Inferior parietal cortex (tissue), 1 donor: Measurements from ENCODE around the gene GMNN.
"Not testable (repeated sequence)": the region's sequence is repeated elsewhere in the genome, so short reads cannot be mapped to it uniquely, and the experiment has no call there.

Experiments
- DNase-seq: peaks from one replicate; pipeline ENCODE4 v3.0.0-alpha.2; 2016; ENCODE audit errors: extremely low spot score

The GMNN gene

DNA sequence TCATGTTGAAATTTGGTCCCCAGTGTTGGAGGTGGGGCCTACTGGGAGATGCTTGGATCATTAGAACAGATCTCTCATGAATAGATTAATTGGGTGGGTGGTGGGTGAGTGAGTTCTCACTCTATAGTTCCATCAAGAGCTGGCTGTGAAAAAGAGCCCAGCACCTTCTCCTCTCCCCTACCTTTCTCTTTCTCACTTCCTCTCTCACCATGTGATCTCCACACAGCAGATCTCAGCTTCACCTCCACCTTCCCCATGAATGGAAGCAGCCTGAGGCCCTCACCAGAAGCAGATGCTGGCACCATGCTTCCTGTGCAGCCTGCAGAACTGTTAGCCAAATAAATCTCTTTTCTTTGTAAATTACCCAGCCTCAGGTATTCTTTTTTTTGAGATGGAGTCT lies 12.9 kb upstream of the GMNN start:
- no peak for DNase-seq

DNA sequence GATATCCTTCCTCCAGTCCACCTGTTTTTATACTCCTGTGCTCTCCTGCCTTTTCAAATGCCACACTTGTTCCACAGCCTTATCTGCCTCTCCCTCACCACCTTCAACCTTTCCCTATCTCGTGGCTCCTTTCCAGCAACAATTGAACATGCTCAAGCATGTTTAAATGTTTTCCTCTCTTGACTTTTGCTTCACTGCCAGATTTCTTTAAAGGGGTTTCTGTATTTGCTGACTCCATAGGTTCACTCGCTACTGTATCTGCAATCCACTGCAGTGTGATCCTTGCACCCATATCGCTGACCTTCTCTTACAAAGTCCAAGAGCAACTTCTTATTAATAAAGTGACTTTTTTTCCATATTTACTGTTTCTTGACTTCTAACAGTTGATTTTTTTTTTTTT lies 11.2 kb upstream of the GMNN start:
- DNase-seq, result no peak

DNA sequence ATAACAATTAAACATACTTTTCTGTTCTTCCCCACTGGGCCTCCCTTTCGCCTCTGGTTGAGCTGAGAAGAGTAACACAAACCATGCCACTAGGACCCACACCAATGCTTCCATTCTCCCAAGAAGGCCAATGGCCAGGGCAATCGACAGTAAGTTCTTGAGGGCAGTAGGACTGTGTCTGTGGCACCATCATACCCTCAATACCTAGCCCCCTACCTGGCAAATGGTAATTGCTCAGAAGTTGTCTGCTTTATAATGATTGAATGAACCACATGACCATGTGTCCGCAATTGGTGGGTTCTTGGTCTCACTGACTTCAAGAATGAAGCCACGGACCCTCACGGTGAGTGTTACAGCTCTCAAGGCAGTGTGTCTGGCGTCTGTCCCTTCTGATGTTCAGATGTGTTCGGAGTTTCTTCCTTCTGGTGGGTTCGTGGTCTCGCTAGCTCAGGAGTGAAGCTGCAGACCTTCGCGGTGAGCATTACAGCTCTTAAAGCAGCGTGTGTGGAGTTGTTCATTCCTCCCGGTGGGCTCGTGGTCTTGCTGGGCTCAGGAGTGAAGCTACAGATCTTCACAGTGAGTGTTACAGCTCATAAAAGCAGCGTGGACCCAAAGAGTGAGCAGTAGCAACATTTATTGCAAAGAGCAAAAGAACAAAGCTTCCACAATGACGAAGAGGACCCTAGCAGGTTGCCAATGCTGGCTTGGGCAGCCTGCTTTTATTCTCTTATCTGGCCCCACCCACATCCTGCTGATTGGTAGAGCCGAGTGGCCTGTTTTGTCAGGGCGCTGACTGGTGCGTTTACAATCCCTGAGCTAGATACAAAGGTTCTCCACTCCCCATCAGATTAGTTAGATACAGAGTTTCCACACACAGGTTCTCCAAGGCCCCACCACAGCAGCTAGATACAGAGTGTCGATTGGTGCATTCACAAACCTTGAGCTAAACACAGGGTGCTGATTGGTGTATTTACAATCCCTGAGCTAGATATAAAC lies 9.6 kb upstream of the GMNN start:
- DNase-seq, result not testable (repeated sequence)

DNA sequence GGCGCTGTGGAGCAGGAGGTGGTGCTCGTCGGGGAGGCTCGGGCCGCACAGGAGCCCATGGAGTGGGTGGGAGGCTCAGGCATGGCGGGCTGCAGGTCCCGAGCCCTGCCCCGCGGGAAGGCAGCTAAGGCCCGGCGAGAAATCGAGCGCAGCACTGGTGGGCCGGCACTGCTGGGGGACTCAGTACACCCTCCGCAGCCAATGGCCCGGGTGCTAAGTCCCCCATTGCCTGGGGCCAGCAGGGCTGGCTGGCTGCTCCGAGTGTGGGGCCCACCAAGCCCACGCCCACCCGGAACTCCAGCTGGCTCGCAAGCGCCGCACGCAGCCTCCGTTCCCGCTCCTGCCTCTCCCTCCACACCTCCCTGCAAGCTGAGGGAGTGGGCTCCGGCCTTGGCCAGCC lies 8.8 kb upstream of the GMNN start:
- not testable (repeated sequence) for DNase-seq

DNA sequence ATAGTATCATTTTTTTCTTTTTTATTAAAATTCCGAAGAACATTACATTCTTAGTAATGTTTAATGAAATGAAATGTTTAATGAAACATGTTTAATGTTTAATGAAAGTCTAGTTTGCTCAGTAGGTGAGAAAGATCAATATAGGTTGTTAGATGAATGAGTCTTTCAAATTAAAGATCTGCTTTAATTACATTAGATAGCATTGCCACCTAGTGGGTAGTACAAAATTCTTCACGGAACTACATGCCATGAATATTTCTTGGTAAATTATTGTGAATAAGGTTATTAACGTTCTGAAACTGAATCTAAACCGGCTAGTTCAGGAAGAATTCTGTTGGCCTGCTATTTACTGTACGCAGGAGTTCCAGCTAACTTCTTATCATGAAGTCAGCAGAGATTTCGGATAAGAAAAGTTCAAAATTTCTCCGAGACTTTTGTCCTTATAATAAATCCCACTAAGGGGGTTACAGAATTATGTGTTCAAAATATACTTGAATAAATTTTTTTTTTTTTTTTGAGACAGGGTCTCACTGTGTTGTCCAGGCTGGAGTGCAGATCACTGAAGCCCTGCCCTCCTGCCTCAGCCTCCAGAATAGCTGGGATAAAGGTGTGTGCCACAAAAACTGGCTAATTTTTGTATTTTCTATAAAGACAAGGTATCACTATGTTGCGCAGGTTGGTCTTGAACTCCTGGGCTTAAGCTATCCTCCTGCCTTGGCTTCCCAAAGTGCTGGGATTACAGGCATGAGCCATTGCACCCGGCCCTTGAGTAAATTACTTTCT lies 7.9 kb upstream of the GMNN start:
- peak; percentile 61 for DNase-seq

DNA sequence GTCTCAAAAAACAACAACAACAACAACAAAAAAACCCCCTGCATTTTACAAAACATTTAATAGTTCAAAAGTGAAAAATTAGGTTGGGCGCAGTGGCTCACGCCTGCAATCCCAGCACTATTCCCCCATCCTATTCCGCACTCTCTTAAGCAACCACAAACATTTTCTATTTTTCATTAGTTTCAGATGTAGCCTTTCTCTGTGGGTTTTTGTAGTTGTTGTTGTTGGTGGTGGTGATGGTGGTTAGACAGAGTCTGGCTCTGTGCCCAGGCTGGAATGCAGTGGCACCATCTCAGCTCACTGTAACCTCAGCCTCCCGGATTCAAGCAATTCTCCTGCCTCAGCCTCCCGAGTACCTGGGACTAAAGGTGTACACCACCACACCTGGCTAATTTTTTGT lies 6.4 kb upstream of the GMNN start:
- DNase-seq, result no peak

DNA sequence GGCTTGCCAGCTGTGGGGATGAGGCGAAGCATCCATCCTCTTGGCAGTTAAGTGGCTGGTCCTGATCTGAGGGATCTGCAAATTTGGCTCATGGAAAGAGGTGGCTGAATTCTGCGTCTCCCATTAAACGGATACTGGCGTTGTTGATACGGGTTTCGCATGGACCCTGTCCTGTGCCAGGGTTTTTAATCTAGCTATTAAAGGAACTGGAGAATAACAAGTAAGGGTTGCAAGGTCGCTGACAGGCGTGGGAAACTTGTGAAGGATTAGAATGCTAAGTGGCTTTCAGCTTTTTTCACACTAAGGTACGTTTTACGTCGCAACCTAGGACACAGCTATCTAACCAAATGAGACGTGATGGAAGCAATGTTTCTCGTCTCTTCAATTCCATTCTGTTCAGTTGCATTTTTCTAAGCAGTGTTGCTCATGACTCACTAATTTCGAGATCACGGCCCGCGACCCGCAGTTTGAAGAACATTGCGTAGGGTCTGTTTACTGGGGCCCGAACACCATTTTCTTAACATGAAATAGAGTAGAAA lies 852 bp downstream of the GMNN start:
- no peak for DNase-seq

DNA sequence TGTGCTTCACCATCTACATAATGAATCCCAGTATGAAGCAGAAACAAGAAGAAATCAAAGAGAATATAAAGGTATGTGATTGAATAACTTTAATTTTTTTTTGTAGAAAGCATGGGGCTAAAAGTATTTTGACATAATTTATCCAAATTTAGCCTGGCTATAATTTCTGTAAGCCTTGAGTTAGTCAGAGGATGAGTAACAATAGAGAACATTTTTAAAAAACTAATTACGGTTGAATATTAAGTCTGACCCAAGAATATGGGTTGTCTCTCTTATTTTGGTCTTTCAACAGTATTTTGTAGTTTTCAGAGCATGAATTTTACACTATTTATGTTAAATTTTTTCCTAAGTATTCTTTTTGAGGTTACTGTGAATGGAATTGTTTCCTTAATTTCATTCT lies 2.5 kb downstream of the GMNN start:
- no peak for DNase-seq

DNA sequence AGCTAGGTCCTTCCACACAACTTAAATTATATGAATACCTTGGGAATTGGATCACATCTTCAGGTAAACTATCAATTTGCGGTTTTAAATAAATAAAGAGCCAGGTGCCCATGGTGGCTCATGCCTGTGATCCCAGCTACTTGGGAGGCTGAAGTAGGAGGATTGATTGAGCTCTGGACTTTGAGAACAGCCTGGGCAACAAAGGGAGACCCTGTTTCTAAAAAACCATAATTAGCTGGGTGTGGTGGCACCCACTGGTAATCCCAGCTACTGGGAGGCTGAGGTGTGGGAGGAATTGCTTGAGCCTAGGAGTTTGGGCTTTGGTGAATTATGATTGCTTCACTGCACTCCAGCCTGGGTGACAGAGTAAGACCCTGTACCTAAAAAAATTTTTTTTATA lies 3.4 kb downstream of the GMNN start:
- DNase-seq, result no peak

DNA sequence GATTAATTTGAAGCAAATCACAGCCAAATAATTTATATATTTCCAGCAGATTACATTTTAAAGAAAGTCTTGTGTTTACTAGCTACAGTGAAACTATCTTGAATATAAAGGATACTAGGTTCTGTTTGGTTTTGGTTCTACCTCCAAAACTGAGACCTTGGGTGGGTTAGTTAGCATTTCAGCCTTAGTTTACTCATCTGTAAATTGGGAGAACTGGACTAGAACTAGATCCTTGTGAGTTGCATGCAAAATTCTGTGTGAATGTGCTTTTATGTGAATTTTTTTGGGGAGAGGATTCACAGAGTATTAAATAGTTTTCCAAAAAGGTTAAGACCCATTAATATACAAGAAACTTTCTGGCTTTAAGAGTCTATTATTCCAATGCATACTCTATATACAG lies 4.1 kb downstream of the GMNN start:
- no peak for DNase-seq

DNA sequence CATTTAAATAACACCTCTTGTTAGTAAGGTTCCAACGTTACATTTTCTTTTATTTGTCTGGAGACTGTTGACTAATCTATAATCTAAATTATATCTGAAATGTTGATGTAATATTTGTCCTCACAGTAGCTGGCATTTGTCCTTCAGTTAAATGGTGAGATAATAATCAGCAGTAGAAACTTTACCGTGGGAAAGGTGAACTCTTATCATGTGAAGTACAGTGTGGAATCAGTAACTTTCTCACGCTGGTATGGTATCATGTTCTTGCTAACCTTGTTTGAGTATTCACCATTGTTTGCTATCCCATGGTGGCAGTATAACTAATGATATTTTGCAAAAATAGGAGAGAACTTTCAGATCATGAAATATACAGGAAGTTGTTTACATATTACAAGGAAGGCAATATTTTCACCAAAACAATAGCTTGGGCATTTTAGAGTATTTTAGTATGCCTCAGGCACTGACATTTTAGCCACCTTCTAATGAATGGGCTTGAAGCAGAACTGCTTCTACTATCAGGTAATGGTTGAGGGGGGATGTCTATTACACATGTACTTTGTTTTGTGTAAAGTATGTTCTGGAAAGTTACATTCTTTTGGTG lies 4.8 kb downstream of the GMNN start:
- no peak for DNase-seq

DNA sequence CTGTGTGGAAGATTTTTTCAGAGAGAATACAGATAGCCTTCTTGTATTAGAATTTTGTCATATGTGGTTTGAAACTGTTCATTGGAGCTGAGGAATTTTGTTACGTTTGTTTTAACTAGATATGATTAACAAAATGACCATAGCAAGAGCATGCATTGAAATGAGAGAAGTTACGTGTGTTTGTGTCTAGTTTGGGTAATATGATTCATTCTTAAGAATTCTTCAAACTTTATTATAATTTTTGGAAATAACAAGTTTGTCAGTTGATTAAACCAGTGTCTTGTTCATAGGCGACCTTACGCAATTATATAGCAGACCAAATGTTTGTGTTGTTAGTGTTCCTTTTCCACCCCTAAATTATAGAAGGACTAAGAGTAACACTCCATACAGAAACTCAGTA lies 5.5 kb downstream of the GMNN start:
- DNase-seq, result no peak

DNA sequence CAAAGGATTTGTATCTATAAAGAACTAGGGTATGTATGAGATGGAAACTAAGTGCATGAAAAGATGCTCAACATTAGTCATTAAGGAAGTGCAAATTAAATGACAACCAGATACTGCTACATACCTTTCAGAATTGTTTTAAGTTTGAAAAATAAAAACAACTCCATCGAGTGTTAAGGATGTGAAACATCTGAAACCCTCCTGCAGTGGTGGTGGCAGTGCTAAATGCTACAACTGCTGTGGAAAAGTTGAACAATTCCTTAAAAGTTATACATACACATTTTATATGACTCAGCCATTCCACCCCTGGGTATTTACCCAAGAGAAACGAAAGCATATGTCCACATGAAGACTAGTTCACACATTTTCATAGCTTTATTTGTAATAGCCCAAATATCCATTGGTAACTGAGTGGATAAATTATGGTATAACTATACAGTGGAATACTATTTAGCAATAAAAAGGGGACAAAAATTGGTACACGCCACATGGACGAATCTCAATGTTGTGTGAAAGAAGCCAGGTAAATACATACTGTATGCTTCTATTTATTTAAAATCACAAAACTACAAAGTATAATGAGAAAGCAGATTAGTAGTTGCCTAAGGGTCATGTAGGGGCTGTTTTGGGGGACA lies 13.4 kb downstream of the GMNN start:
- no peak for DNase-seq

DNA sequence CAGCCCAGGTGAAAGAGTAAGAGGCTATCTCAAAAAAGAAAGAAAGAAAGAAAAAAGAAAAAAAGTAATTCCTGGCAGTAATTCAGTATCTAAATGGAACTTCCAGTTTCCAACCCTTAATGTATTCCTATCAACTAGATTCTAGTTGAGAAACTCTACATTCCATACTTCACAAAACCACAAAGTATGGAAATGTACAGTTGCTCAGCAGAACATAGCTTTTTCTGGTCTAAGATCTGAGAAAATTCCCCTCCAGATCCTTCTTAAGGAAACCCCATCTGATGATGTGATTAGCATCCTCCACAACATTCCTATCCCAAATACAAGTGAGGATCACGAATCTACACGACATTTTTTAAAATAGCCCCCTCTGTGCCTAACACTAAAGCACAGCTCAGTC lies 20.4 kb downstream of the GMNN start:
- DNase-seq, result no peak

DNA sequence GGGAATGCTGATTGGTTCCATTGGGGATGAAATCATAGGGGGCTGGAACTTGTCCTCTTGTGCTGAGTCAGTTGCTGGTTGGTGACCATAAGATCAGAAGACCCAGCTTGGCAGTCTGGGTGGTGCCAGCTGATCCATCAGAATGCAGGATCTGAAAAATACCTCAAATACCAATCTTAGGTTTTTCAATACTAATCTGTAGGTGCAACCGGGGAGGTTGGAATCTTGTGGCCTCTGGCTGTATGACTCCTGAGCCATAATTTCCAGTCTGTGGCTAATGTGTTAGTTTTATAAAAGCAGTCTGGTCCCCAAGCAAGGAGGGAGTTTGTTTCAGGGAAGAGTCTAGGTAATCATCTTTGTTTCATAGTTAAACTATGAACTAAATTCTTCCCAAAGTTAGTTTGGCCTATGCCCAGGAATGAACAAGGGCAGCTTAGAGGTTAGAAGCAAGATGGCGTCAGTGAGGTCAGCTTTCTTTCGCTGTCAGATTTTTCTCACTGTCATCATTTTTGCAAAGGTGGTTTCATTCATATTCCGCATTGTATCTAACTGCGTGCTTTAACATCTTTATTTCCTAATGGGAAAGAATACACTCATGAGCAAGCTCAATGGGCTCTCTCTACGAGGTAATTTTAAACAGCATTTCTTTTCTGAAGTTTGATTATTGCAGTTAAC lies 22.0 kb downstream of the GMNN start:
- no peak for DNase-seq

DNA sequence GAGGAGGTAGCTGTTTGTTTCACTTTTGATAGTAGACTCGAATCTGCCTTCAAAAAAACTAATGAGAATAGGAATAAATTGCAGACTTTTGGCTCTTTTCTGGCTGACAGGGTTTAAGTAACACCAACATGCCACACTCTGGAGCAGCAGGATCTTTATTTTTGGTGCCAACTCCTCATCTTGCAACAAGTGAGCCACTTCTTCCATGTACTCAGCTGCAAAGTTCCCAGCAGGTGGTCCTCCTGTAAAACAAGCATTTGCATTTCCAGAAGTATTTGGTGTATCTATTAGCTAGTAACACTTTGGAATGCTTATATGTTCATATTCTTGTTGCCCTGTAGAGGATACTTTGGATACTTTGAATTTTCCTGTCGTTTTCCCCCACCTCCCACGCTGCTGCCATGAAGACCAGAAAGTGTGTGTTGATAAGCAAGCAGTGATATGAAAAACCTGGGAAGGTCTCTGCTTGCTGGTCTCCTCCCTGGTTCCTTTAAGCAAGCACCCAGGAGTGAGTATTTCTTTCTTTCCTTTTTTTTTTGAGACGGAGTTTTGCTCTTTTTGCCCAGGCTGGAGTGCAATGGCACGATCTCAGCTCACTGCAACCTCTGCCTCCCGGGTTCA lies 23.0 kb downstream of the GMNN start:
- no peak for DNase-seq

DNA sequence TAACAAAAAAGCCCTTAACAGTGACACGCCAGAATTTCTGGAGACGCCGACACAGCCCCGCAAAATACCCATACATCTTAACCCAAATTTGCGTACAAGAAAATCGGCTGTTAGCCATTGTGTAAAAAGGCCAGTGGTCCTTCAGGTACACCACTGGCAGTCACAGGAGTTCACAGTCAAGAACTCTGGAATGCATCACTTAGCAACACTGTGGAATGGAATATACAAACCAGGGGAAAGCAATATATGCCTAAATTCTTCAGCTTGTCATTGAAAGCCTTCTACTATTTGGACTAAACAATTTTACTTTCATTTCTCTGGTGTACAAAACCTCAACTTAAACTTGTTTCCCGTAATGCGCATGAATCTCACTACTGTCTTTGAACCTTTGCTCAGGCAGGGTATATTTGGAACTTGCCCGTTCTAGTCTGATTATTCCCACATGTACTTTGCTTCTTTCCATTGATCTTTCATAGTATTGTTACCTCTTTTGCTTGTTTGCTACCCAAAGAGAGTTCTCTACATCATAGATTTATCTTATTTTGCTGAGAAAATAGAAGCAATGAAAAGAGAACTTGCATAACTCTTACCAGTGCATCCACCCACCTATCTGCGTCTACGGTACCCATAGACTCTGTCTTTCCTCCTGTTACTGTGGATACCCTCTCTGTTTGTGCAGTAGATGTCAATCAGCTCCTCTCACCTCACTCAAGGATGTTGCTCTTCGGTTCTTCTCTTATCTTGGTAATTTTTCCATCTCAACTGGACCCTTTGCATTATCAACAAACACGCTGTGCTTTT lies 24.2 kb downstream of the GMNN start, which contains the start of gene ARMH2:
Gene ARMH2, minus strand, starts transcription at position 178 of the 801 bp plus-strand sequence. Its CDS starts 60 bp downstream, at position 118.
- no peak for DNase-seq

DNA sequence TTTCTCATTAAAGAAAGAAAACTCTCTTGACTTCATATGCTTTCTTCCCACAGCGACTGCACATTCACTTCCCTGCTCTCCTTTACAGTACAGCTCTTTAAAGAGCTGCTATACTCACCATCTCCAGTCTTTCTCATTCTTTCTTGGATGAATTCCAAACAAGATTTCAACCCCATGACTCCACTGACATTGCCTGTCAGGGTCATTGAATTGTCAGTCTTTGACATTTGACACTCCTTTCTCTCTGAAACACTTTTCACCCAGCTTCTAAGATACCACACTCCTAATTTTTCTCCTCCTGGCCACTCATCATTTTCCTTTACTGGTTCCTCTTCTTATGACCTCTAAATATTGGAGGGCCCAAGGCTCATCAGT lies 24.8 kb downstream of the GMNN start:
- no peak for DNase-seq

DNA sequence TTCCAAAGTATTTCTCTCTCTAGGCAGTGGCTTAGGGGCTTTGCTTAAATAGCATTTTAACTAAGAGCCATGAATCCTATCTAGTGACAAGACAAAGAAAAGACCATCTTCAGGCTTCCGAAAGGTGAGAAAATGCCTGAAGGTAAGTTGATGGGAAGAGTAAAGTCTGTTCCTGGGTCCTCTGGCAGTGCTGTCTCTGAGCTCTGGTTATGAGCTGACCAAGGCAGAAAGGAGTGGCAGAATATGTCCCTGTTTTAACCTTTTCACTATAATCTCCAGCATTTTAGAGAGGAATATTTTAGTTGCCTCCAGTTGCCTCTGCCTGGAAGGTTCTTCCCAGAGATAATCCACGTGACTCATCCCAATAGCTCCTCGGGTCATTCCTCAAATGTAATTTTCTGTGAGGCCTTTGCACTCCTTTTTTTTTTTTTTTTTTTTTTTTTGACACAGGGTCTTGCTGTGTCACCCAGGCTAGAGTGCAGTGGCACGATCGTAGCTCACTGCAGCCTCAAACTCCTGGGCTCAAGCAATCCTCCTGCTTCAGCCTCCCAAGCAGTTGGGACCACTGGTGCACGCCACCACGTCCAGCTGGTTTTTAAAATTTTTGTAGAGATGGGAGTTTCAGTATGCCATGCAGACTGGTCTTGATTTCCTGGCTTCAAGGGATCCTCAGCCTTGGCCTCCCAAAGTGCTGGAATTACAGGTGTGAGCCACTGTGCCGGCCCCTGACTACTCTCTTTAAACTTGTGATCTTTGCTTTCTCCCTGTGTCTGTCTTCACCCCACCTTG lies 27.7 kb downstream of the GMNN start:
- DNase-seq, result no peak
